Liver (tissue), 3 donors: Measurements from ENCODE around the gene SBK1.

Experiments
- HNF4G ChIP-seq: IDR thresholded peaks from 2 replicates; pipeline ENCODE4 v1.6.1; 2016; ENCODE audit warnings: antibody characterized with exemption
- JUND ChIP-seq, 2 donors: IDR thresholded peaks; 2 replicates each; pipeline ENCODE4 v1.6.1; 2016; ENCODE audit warnings: antibody characterized with exemption in 2 of 2
- MAX ChIP-seq: IDR thresholded peaks from 2 replicates; pipeline ENCODE4 v1.6.1; 2016; ENCODE audit warnings: antibody characterized with exemption
- NR2F2 ChIP-seq: IDR thresholded peaks from 2 replicates; pipeline ENCODE4 v1.6.1; 2016; ENCODE audit warnings: antibody characterized with exemption
- REST ChIP-seq: IDR thresholded peaks from 2 replicates; pipeline ENCODE4 v1.6.1; 2016; ENCODE audit warnings: antibody characterized with exemption, mild to moderate bottlenecking
- TAF1 ChIP-seq: conservative IDR thresholded peaks from 2 replicates; pipeline ENCODE4 v1.6.1; 2016; ENCODE audit warnings: antibody characterized with exemption, mild to moderate bottlenecking
- YY1 ChIP-seq: IDR thresholded peaks from 2 replicates; pipeline ENCODE4 v1.6.1; 2016; ENCODE audit warnings: antibody characterized with exemption, mild to moderate bottlenecking
- ZBTB33 ChIP-seq: IDR thresholded peaks from 2 replicates; pipeline ENCODE4 v1.6.1; 2016; ENCODE audit warnings: antibody characterized with exemption
- TF ChIP-seq, protein P1 (sequence below): fragments of 150-350 bp; IDR thresholded peaks from 2 replicates; pipeline ENCODE4 v1.5.1; 2017; ENCODE audit warnings: improper control_type of control experiment, low read depth, low read length; ENCODE audit not compliant: missing input control
- TF ChIP-seq, protein P2 (sequence below): IDR thresholded peaks from 2 replicates; pipeline ENCODE4 v1.6.1; 2016; ENCODE audit warnings: antibody characterized with exemption
- donor health status: healthy.
- donor health status: healthy.

GRCh38 chr16:28261942-28262341, 30.4 kb upstream of the SBK1 start:
- TF ChIP-seq, protein P1, sequence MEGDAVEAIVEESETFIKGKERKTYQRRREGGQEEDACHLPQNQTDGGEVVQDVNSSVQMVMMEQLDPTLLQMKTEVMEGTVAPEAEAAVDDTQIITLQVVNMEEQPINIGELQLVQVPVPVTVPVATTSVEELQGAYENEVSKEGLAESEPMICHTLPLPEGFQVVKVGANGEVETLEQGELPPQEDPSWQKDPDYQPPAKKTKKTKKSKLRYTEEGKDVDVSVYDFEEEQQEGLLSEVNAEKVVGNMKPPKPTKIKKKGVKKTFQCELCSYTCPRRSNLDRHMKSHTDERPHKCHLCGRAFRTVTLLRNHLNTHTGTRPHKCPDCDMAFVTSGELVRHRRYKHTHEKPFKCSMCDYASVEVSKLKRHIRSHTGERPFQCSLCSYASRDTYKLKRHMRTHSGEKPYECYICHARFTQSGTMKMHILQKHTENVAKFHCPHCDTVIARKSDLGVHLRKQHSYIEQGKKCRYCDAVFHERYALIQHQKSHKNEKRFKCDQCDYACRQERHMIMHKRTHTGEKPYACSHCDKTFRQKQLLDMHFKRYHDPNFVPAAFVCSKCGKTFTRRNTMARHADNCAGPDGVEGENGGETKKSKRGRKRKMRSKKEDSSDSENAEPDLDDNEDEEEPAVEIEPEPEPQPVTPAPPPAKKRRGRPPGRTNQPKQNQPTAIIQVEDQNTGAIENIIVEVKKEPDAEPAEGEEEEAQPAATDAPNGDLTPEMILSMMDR = no peak
- TF ChIP-seq HNF4G (no peak), TAF1 (no peak), JUND (IDR thresholded peaks at IDR 0.05) (no peak), NR2F2 (no peak), REST (no peak), YY1 (no peak), ZBTB33 (no peak), MAX (no peak)
- TF ChIP-seq, protein P2, sequence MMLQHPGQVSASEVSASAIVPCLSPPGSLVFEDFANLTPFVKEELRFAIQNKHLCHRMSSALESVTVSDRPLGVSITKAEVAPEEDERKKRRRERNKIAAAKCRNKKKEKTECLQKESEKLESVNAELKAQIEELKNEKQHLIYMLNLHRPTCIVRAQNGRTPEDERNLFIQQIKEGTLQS = no peak
